GM21381 (cell line): ENCODE data around the gene CYB561D2.

Source experiments
- ATAC-seq: cut with Tn5 transposase; IDR thresholded peaks from one replicate; pipeline ENCODE4 v1.9.1; 2021; ENCODE audit warnings: mild to moderate bottlenecking, moderate library complexity; ENCODE audit not compliant: unreplicated experiment

The CYB561D2 gene

DNA sequence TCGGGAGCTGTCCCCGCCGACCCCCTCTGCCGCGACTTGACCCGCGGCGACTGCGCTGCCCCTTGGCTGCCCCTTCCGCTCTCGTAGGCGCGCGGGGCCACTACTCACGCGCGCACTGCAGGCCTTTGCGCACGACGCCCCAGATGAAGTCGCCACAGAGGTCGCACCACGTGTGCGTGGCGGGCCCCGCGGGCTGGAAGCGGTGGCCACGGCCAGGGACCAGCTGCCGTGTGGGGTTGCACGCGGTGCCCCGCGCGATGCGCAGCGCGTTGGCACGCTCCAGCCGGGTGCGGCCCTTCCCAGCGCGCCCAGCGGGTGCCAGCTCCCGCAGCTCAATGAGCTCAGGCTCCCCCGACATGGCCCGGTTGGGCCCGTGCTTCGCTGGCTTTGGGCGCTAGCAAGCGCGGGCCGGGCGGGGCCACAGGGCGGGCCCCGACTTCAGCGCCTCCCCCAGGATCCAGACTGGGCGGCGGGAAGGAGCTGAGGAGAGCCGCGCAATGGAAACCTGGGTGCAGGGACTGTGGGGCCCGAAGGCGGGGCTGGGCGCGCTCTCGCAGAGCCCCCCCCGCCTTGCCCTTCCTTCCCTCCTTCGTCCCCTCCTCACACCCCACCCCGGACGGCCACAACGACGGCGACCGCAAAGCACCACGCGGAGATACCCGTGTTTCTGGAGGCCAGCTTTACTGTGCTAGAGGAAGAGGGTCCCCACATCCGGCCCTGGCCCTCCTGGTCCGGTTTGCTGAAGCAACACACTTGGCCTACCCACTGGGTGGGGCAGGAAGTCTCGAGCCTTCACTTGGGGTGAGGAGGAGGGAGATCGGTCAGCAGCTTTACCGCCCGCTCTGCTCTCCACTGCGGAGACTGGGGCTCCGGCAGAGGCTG, 10.0 kb upstream of the CYB561D2 start, which contains the start of gene RASSF1:
Gene RASSF1, minus strand, starts transcription at position 389 of the 882 bp plus-strand sequence. Its CDS starts 31 bp downstream, at position 358.
- no peak for ATAC-seq

DNA sequence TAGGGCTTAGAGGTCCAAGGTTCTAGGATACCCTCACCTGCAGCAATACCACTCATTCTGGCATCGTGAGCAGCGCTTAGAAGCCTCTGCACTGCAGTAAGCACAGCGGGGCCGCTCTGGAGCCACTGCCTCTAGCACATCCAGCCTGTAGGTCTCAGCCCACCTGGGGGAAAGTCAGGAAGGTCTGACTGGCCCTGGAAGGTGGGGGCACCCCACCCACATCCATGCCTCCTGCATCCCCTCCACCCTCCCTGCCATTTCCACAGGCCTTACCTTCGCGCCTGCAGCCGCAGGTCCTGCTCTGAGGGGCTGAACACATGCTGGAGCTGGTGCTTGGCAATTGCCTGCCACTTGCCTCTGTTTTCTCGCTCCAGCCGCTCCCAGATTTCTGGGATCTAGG, 9.1 kb upstream of the CYB561D2 start:
- ATAC-seq = no peak

DNA sequence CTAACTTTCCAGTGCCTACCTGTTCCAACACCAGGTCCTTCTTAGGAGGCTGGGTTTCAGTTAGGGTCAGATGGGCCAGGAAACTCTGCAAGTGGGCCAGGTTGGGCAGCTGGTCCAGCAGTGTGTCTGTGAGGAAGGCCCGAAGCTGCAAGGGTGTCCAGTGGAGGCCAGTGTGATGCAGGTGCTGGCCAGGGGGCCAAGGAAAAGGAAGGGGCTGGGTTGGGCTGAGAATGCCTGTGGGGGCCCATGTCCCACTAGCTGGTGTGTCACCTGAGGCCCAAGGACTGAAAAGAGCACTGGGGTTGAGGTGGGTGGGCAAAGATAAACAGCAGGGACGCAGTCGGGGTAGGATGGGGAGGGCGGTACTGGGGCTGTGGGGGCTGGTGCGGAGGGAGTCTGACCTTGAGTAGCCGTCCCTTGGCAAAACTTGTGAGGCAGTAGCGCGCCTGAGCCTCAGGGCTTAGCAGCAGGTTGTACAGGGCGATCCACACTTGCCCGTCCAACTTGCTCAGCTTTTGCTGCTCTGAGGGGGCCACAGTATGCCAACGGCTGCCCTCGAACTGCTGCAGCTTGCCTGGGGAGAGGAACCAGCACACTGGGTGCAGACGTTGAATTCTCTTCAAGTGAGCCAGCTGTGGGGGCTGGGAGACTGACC, 8.5 kb upstream of the CYB561D2 start:
- no peak for ATAC-seq

DNA sequence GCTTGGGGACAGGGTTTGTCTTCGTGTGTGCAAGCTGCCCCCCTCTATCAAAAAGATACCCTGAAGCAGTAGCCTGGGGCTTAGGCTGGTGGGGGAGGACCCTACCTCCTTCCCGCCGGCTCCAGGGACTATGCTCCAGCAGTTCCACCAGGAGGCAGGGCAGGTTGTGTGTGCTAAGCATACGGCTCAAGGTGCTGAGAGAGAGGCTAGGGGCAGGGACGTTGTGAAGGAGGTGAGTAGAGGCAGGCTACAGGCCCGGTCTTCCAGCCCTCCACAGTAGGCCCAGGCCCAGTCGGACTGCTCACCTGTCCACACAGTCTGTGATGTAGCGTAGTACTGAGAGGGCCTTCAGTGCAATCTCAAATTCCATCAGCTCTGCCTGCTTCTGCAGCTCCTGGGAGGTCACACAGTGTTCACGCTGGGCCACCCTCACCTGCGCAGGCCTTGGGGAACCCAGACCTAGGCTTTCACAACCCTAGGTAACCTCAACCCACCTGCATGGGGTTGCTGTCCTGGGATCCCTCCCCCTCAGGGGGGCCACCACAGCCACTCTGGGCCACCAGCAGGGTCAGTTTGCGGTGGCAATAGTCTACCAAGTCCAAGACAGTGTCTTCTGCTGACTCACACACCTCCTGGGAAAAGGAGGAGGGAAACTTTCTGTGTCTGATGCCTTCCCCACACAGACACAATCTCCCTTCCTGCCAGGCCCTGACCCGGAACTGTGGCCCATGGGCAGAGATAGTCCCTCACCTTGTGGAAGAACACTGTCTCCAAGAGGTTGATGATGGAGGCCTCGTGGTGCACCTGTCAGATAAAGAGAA, 7.6 kb upstream of the CYB561D2 start:
- ATAC-seq = no peak

DNA sequence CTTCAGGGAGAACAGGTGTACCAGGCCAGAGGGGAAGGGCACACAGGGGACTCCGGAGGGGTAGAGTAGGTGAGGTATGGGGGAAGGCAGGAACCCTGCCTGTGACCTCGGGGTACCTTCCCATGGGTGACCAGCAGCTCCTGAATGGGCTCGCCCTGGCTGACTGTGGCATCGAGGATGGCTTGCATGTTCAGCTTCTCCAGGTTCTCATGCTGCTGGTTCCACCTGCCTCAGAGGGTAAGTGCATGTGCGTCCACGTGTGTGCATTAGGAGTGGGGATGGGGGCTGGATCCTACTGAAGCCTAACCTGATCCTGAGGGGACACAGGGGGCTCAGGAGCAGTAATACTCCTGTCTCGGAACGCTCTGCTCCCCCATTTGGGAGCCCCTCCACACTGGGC, 5.7 kb upstream of the CYB561D2 start:
- no peak for ATAC-seq

DNA sequence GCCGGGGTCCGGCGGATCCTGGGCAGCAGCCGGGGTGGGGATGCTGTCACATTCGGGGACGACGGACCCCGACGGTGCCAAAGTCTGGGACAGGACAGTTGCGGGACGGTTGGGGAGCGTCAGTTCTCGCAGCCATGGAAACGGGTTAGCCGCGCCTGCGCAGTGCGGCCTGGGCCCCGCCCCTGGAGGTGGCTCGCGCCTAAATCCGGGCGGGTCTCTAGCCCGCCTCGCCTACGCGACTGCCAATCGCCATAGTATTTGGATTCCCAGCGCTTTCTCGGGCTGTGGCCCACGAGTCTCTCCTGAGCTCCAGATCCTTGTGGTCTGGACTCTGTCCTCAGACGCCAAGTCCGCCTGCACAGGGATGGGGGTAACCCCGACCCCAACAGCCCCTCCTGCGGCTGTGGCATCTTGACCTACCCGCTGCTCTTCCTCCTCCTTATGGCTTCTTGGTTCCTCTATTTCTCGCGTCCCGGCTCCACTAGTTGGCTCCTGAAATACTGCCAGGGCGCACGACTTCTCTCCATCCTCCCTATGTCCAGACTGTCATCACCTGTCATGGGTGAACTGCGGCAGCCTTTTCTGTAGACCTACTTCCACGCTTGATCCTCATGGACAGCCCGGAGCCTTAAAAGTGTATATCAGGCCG, 5.0 kb upstream of the CYB561D2 start, which contains the start of gene ZMYND10:
Gene ZMYND10, minus strand, starts transcription at position 147 of the 649 bp plus-strand sequence. CDS start 153 bp downstream, outside the sequence.
- no peak for ATAC-seq

DNA sequence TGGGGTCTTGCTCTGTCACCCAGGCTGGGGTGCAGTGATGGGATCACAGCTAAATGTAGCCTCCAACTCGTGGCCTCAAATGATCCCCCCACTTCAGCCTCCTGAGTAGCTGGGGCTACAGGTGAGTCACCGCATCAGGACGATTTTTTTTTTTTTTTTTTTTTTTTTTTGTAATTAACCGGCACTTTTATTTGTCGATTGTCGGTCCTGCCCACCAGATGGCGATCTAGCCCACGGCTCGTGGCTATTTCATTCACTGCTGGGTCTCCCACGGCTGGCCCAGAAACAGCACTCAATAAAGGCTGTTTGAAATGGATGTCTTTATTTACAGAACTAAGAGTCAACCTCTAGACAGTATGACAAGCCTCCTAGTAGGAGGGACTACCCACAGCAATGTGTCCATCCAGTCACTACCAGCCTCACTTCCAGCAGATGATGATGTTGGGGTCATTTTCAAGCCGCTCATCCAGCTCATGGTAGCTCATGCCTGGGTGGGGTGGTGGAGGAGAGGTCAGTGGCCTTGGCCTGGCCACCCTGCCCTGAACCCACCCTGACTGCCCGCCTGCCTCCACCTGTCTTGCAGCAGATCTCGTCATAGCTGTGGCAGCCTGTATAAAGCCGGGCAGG, 3.4 kb upstream of the CYB561D2 start:
- ATAC-seq = no peak

DNA sequence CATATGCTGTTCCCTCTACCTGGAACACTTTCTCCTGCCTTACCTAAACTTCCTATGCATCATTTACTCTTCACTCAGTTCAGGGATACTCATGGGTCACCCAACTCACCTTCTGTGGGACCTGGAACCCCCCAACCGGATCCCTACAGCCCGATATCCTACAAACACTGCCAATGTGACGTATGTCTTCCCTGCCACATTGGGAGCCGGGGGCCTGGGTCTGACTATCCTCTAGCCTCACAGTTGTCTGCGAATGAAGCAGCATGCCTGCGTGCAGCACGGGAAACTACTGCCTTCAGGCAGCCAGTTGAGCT, 492 bp upstream of the CYB561D2 start:
- no peak for ATAC-seq

DNA sequence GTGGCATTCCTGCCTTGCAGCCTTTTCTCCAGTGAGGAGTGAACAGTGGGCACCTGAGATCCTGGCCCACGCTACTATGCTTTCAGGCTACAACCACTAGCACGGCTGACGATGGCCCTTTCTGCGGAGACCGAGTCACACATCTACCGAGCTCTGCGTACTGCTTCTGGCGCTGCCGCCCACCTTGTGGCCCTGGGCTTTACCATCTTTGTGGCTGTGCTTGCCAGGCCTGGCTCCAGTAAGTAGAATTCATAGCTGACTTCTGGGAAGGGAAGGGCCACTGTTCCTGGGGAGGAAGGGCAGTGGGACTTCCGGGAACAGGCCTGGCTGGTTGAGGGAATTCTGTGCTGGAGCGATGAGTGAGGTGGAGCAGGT, 648 bp downstream of the CYB561D2 start:
- ATAC-seq = no peak

DNA sequence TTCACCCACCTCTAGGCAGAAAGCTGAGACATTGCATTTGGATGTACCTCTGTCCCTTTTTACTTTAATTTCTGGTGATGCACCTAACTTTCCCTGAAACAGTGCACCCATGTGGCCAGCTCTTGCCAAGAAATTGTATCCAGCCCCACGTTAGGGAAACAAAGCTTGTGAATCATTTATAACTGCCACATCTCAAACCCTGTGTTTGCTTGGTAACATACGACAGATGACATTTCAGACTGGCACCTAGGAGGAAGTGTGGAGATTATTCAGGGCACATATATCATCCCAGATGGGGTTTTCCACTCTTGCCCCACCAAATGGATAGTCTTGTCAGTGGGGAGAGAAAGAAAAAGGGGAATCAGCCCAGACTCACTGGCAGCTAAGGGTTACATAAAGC, 2.1 kb downstream of the CYB561D2 start:
- no peak for ATAC-seq

DNA sequence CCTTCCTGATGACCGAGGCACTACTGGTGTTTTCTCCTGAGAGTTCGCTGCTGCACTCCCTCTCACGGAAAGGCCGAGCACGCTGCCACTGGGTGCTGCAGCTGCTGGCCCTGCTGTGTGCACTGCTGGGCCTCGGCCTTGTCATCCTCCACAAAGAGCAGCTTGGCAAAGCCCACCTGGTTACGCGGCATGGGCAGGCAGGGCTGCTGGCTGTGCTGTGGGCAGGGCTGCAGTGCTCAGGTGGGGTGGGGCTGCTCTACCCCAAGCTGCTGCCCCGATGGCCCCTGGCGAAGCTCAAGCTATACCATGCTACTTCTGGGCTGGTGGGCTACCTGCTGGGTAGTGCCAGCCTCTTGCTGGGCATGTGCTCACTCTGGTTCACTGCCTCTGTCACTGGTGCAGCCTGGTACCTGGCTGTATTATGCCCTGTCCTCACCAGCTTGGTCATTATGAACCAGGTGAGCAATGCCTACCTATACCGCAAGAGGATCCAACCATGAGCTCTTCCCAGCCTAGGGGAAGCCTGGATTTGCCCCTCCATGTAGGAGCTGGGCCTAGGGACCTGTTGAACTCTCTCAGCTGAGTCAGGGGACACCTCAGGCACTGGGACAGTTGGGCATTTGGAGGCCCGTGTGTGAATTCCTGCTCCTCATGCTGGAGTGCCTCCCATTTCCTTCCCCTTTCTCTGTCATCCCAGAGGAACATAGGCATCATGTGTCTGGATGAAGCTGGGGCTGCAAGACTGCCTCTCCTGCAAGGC, 2.8 kb downstream of the CYB561D2 start:
- ATAC-seq = no peak

DNA sequence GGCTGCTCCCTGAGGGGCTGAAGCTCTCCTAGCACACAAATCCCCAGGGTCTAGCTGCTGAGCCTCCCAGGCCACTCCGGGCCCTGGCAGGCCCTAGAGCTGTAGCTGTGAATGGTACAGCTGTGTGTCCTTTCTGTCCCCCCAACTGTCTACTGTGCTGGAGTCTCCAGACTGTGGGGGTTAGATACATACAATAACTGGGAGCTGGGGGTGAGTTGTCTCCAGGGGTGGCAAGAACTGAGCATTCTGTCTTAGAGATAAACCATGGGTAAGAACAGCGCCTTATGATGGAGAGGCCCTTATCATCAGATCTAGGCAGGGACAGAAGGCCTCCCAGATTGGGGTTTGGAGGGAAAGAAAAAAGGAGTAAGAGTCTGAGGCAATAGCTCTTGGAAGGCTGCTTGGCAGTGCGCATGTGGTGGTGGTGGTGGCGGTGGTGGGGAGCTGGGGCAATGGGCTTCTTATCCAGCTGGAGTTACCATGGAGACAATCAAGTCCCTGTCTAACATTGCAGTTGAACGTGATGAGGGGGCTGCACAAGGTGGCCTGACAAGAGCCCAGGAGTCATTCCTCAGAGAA, 3.6 kb downstream of the CYB561D2 start:
- no peak for ATAC-seq

DNA sequence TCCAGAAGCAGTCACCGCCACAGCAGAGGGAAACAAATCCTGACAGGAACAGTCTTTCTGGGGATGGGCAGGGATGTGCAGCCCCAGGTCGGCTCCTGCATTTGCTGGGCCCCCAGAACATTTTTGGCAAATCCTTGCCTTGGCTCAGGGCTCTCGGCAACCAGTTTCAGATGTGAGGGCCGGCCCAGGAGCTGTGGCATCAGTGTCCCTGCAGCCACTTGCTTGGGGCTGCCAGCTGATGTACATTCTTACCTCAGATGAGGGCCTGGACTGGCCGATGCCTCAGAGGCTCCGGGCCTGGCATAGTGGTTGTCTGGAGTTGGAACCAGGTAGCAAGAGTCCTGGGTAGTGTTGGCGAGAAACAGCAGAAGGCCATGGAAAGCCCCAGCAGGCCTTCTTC, 4.2 kb downstream of the CYB561D2 start:
- ATAC-seq = no peak

DNA sequence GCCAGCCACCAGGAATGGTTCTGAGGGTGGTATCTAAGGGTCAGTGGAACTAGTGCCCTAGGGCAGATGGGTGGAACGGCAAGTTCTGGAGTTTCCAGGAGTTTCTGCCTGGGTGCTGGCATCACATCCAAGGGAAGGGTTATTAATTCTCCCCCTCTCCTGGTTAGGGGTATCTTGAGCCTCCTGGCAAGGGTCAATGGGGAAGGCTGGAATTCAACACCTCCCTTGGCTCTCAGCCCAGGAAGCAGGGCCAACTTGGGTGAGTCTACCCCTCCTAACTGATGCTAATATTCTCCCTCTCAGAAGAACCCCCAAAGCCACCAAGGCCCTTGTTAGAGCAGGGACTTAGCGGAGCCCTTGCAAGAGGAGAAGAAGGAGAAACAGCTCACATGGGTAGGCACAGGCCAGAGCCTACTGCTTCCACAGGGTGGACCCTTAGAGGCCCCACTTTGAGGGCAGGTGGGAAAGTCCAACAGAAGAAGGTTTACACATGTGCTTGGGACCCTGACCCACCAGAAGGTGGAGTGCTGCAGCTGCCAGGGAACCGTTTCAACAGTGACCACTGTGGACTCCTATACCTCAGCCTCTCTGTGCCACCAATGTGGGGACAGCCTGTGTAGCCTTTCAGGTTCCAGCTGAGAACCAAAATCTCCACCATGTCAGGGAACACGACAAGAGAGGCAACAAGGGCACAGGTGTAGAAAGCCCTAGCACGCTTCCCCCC, 5.3 kb downstream of the CYB561D2 start:
- ATAC-seq = no peak

DNA sequence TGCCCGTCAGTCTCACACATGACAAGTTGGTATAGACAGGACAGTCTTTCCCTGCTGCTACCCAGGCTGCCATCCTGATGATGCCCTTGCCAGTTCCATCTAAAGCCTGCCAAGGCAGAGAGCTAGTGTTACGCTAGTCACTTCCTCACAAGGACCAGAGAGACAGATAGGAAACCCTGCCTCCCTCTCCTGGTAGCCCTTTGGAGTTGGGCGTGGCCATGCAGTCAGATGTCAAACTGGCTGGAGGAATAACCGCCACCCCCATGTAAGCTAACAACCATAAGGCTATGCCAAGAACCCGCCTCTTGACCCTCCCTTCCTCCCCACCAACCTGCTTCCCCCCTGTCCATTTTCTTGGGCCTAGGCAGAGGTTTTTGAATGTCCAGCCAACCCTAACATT, 5.9 kb downstream of the CYB561D2 start:
- no peak for ATAC-seq

DNA sequence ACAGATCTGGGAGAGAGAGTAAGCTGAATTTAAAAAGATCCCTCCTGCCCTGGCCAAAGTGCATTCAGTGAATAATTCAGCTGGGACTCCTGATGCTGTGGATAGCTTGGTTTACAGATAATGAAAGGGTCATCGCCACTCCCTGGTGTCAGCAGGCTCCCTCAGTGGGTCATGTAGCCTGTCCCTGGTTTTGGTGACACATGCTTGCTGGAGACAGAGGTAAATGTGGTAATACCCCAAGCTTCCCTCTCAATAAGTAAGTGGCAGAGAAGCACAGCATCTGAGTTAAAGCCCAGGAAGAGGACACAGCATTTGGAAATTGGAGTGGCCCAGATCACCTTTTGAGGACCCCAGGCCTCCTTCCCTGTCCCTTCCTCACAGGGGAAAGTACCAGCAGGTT, 6.8 kb downstream of the CYB561D2 start:
- ATAC-seq = no peak

DNA sequence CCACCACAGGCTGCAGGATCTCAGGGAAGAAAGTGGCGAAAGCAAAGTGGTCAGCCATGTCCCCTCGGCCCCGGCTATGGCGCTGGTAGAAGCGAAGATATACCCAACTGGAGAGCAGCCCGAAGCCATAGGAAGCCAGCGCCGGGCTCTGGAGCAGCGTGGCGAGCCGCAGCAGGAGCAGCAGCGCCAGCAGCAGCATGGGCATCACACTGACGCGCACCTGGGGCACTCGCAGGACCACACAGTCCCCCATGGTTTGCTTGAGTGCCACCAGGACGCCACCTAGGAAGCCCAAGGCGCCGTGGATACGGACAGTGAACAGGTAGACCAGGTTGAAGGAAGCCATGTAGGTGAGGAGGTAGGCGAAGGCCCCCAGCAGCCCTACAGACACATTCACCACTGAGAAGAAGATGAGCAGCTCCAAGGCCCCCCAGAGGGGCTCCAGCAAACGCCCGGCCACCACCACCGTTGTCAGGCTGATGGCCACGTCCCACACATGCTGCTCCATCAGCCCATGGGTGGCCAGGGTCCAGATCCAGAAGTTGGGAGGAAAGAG, 7.8 kb downstream of the CYB561D2 start:
- ATAC-seq = no peak

DNA sequence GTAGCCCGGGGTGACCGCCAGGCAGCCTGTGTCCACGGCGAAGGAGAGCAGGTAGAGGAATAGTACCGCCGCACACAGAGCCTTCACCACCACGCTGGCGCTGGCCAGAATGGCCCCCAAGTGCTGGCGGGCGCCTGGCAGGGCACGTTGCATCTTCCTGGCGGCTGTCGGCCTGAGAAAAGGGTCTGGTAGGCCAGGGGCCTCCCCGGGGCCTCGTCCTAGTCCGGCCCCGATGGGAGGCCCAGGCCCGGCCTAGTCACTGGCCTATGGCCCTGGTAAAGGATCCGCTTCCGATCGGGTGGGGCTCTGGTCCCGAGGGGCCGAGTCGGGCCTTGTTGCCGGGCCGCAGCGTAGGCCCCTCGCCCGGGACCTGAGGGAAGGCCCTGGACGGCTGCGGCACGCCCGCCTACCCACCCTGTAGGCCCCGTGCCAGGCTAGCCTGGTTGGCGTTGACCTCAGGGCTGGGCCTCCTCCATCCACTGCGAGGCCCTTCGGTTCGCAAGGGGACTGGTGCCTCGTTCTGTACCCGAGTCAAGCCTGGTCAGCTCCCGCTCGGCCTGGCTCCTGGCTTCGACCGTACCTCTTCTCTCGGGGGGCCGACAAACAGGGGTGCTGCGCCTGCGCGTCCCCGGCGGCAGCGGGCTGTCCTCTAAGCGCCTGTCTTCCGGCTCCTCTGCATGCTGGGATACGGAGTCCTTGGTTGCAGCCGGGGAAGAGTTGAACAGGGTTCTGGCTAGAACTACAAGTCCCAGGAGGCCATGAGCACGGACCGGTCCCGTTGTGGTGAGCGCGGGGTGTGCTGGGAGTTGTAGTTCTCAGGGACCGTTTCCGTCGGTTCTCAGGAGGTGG, 8.5 kb downstream of the CYB561D2 start, which contains the start of gene TMEM115:
Gene TMEM115, minus strand, starts transcription at position 611 of the 849 bp plus-strand sequence. Its CDS starts 458 bp downstream, at position 153.
- peak; percentile 99 for ATAC-seq
